KG1 (cell line): Measurements from ENCODE around the gene BBS9.

ENCODE experiments used
- DNase-seq: peaks from one replicate; lab custom pipeline; 2025; lab: John Stamatoyannopoulos, UW

The BBS9 gene

DNA sequence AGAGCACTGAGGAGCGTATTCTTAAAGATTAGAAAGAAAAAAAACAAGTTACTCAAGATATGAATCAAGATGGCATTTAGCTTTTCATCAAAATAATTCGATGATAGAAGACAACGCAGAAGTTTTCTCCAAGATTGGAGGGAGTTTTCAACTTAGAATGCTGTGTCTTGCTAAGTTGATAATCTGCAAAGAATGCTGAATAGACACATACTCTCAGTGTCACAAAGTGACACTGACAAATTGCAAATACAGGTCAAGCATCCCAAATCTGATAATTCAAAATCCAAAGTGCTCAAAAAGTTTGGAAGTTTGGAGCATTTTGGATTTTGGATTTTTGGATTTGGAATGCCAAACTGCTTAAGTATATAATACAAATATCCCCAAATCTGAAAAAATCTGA is 243.8 kb downstream of the BBS9 start:
- no peak for DNase-seq

GRCh38 chr7:33379891-33380525 is 250.6 kb downstream of the BBS9 start:
- no peak for DNase-seq

DNA sequence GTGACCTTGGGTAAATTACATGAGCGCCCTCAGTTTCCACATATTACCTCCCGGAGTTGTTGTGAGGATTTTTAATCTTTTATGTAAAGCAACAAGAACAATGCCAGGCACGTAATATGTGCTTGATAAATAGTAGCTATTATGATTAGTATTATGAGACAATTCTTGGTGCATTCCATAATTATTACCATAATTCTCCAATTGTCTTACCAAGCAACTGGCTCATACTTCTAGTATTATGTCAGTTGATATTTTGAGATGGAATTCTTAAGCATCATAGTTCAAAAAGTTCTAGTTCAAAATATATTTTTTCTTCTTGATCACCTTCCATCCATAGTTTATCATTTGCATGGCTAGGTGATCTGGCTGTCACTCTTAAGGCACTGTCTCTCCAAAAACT is 259.0 kb downstream of the BBS9 start:
- no peak for DNase-seq

GRCh38 chr7:33392148-33392547 is 262.8 kb downstream of the BBS9 start:
- DNase-seq: no peak

GRCh38 chr7:33393770-33394169 is 264.4 kb downstream of the BBS9 start:
- no peak for DNase-seq

DNA sequence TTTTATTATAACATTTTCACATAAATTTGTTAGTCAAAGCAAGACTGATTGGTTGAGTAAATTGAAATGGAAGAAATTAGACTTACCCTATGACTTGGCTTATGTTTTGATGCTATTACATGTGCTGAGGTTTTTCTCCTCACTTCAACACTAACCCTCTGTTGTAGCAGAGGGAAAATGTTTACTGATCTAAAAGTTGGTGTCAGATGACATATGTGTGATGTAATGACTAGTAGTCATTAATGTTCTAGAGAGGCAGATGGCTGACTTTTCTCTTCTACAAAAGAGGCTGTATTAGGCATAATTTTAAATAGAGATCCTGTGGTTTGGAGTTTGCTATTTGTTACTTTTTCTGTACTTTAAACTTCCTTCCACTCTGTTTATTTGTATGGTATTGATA is 266.0 kb downstream of the BBS9 start:
- no peak for DNase-seq

DNA sequence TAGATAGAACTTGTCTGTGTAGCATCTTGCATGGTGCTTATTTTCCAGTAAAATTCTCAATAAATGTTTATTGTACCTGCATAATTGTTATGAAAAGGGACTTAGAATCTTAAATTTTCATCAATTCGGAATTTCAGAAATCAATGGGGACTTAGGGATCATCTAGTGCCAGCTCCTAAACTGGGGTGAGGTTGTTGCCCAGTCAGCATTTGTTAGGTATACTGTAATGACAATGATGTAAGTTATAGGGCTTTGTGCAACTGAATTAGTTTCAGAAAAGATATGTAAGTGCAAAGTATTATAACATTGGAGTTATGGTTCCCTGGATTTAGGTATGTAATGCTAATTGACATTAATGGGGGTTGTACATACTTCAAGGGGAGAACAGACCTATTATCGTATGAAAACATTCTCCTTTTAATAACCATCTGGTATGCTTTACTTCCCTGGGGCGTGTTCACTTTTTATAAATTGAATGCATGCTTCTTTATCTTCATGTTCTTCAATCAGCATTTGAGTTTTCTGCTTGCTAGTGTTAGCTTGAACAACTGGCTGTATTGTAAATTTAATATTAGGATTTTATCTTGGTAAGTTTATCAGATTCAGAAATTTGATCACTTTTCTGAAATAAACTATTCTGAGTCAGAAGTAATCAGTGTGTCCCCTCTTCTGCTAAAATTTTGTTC is 270.3 kb downstream of the BBS9 start:
- DNase-seq: no peak

DNA sequence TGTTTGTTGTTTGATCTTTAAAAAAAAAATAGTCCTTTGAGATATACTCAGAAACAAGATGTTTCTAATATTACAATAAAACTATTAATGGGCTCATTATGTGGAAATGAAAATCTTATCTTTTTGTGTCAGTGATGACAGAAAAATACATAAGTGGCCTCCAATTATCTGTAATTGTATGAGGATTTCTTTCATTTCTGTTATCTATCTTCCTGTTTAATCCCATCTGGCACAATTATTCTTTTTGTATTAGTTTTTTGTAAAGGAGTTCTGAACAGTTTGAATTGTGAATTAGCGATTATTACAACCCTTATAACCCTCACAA is 270.8 kb downstream of the BBS9 start:
- no peak for DNase-seq

DNA sequence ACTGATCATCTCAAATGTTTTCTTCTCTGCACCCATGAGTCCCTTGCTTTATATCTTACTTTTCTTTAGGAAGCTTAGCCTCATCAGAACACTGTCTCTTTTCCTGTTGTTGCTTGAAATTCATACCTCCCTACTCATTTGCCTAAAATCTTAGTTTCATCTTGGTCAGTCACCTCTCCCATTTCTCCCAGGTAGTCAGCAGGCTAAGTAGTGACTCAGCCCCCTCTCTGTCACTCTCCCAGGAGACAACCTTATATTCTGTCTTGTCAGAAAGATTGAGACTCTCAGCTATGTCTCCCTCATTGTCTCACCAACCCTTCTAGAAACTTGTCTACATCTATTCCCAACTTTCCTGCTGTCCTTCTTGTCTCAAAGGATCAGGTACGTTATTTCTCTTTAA is 280.9 kb downstream of the BBS9 start:
- no peak for DNase-seq

DNA sequence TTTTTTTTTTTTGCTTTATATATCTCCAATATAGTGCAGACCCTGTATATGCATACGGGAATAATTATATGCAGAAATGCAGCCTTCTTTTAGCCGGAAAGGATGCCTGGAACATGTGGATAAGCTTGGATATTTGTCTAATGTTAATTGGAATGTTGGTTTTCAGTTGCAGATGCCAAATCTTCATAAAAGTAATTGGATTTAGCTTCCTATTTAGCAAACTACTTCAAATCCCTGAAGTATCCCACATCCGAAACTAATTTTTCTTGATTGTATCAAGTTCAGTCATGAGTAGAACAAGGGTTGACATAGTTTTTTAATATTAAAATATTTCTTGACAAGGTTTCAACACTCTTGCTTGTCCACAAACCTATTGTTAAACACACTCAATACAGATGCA is 281.7 kb downstream of the BBS9 start:
- DNase-seq: no peak

- DNase-seq: no peak
These were observed 283.0 kb downstream of the BBS9 start for GRCh38 chr7:33412331-33412730.

DNA sequence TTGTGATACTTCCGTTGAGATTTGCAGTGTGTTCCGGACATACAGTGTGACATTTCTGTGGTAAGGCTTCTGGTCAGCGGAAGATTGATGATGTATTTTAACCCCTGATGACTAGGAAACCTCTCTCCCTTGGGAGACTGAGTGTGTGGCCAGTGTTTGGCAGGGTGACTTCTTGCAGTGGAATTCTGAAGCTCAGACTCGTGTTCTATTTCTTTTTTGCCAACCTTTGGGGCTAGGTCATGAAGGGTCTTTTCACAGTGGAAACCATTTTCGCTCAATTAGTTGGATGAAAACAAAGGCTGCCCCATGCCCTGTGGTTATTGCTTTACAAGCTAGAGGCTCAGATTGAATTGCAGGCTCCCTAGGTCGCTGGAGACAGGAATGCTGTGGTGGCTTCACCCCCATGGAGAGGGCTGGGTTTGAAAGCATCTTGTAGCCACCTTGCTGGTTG is 288.9 kb downstream of the BBS9 start:
- DNase-seq: no peak

- no peak for DNase-seq
These were observed 291.1 kb downstream of the BBS9 start for GRCh38 chr7:33420311-33420940.

GRCh38 chr7:33421429-33421828 is 292.1 kb downstream of the BBS9 start:
- DNase-seq: no peak

GRCh38 chr7:33422141-33422540 is 292.8 kb downstream of the BBS9 start:
- DNase-seq: no peak

DNA sequence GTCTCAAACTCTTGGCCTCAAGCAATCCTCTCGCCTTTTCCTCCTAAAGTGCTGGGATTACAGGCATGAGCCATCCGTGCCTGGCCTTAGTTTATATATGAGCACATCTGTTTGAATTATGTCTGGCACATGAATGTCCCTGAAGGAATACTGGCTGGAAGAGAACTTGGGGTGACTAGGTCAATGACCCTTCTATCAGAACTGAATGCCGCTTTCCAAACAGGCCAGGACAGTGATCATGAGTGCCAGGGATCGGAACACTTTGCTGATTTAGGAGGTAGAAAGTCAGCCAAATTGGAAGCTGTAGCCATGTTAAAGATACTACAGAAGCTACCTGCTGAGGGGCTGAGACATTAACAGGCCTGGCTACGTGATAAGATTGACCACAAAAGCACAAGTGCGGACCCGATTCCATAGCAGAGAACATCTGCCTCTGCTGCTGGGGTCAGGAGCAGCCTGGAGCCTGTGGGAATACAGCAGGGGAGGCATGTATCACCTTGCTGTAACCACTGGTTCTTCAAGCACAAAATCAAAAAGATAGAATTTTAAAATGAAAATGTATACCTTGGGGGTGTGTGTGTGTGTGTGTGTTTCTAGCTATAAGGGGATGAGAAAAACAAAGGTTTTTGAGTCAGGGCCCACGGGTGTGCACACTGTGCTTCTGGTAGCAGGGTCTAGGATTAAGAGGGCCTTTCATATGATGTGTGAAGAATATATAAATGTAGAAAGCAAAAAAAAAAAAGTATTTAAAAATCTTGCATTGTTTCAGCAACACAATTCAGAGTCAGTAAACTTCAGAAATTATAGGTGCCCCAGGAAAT is 293.7 kb downstream of the BBS9 start:
- DNase-seq: no peak

GRCh38 chr7:33423646-33424020 is 294.3 kb downstream of the BBS9 start:
- peak; percentile 42 for DNase-seq

DNA sequence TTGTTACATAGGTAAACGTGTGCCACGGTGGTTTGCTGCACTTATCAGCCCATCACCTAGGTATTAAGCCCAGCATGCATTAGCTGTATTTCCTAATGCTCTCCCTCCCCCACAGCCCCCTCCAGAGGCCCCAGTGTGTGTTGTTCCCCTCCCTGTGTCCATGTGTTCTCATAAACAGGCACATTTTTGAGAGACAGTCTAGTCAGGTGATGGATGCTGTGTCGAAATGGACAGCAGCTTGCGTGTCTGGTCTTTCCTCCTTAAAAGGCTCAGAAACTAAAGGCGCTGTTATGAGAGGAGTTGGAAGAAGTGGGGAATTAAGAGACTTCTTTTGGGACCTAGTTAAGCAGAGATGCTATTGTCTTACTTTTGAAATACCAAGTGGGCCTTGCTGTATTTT is 296.0 kb downstream of the BBS9 start:
- no peak for DNase-seq

DNA sequence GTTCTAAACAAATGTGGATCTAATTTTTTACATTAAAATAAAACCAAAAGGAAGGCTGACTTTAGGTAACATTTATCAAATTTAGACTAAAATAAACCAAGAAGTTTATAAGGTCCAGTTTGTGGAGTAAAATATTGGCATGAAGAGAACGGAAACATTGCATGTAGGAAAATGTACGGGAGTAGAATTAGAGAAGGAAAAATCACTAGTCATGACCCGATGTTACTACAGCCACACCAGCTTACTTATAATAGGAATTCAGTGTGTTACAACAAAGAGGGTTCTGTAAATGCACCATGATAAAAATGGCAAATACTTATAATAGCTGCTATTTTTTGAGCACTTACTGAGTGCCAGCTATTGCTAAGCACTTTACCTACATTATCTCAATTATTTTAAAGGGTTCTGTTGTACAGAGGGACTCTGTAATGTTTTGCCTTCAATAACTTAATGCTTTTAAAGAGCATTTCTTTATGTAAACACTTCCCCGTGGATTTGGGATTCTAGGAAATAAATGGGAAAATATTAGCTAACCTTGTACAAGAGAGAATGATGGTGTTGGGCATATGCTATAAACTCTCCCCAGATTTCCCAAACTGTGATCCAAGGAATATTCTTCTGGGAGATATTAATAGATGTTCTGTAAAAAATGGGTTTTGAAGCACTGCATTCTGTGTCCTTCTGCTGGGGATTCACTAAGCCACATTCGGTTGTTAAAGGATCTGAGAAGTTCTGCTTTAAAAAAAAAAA is 296.7 kb downstream of the BBS9 start:
- no peak for DNase-seq

- DNase-seq: no peak
These were observed 299.1 kb downstream of the BBS9 start for GRCh38 chr7:33428415-33428814.

DNA sequence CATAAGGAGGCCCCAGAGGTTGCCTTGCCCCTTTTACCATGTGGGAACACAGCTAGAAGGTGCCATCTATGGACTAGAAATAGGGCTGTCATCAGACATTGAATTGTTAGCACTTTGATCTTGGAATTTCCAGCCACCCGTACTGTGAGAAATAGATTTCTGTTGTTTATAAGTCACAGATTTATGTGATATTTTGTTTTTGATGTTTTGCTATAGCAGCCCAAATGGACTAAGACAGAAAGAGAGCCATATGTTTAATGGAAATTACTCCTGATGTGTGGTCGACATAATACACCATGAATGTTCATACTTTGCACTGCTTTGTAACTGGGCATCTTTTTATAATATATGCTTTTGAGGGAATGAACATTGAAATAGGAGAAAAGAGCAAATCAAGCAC is 302.2 kb downstream of the BBS9 start:
- no peak for DNase-seq

DNA sequence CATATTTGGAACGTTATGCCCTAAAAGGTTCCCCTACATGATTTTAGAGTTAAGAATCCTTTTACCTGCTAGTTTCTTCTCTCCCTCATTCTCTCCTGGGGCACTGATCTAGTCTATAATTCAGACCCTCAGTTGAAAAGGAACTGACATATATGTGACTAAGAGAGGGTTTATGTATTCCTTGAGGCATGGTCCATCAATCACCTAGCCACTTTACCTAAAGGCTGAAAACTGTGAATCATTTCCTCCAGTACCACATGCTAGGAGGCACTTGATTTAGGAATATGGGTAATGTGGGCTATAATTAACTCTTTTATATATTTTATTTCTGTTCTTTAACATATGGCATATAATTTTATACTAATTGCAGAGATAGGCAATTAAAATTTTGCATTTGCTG is 303.5 kb downstream of the BBS9 start:
- no peak for DNase-seq
